Mesothelial cell of epicardium (in vitro differentiated cells): ENCODE results near the gene HYAL1. TPM values are rescaled to one million over a fixed set of nuclear protein-coding genes. Genes with fewer than 3 reads are reported as not detected.

ENCODE experiments used
- DNase-seq, 2 experiments: peaks; one replicate each; pipeline ENCODE4 v3.0.0; 2021; ENCODE audit warnings: low spot score in 2 of 2; ENCODE audit not compliant: unreplicated experiment in 2 of 2
- H3K27ac Mint-ChIP-seq: 2 replicates; pipeline ENCODE4 v1.8.0; 2021; ENCODE audit warnings: mixed read lengths
- H3K27me3 Mint-ChIP-seq: 2 replicates; pipeline ENCODE4 v1.8.0; 2021; ENCODE audit warnings: low read depth, mixed read lengths
- H3K36me3 Mint-ChIP-seq: 2 replicates; pipeline ENCODE4 v1.8.0; 2021; ENCODE audit warnings: mixed read lengths
- H3K4me1 Mint-ChIP-seq: 2 replicates; pipeline ENCODE4 v1.8.0; 2021; ENCODE audit warnings: mixed read lengths
- H3K4me3 Mint-ChIP-seq: 2 replicates; pipeline ENCODE4 v1.8.0; 2021; ENCODE audit warnings: mild to moderate bottlenecking, moderate library complexity, mixed read lengths
- H3K9me3 Mint-ChIP-seq: 2 replicates; pipeline ENCODE4 v1.8.0; 2021; ENCODE audit warnings: mixed read lengths
- total RNA-seq: library from RNA; stranded (reverse); gene quantifications from 3 replicates; pipeline ENCODE4 v1.2.1, GENCODE V29; 2021
- TF ChIP-seq, protein P1 (sequence below): fragments of 200-600 bp; sonication (generic); IDR thresholded peaks from one replicate; pipeline ENCODE4 v1.5.0; 2021; ENCODE audit warnings: antibody characterized with exemption; ENCODE audit not compliant: unreplicated experiment

The HYAL1 gene
- total RNA-seq, 1 donor from 2014 or later = 2.7 TPM

DNA sequence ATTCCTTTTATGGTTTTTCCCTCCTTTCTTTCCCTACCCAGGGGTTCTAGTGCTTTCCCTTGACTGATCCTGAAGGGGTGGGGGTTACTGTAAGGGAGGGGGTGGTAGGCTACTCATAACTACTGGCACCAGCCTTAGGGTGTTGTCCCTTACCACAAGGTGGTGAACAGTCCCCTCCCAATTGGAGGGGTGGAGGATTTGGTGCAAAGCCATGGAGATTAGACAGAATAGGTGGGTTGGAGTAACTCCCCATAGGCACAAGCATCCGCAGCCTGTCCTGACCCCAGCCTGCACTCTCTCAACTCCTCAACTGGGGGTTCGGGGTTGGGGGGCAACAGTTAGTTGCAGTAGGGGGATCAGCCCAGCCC, 21.7 kb upstream of the HYAL1 start:
- TF ChIP-seq, protein P1, sequence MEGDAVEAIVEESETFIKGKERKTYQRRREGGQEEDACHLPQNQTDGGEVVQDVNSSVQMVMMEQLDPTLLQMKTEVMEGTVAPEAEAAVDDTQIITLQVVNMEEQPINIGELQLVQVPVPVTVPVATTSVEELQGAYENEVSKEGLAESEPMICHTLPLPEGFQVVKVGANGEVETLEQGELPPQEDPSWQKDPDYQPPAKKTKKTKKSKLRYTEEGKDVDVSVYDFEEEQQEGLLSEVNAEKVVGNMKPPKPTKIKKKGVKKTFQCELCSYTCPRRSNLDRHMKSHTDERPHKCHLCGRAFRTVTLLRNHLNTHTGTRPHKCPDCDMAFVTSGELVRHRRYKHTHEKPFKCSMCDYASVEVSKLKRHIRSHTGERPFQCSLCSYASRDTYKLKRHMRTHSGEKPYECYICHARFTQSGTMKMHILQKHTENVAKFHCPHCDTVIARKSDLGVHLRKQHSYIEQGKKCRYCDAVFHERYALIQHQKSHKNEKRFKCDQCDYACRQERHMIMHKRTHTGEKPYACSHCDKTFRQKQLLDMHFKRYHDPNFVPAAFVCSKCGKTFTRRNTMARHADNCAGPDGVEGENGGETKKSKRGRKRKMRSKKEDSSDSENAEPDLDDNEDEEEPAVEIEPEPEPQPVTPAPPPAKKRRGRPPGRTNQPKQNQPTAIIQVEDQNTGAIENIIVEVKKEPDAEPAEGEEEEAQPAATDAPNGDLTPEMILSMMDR = no peak
- DNase-seq = no peak
- H3K27ac Mint-ChIP-seq = no peak overlapping the region
- no peaks in the 10 kb centered on the region for H3K9me3 Mint-ChIP-seq
- no peak overlapping the region for H3K4me3 Mint-ChIP-seq
- no peaks in the 10 kb centered on the region for H3K27me3 Mint-ChIP-seq
- peaks cover 33% of the 10 kb centered on the region for H3K4me1 Mint-ChIP-seq
- no peaks in the 10 kb centered on the region for H3K36me3 Mint-ChIP-seq

DNA sequence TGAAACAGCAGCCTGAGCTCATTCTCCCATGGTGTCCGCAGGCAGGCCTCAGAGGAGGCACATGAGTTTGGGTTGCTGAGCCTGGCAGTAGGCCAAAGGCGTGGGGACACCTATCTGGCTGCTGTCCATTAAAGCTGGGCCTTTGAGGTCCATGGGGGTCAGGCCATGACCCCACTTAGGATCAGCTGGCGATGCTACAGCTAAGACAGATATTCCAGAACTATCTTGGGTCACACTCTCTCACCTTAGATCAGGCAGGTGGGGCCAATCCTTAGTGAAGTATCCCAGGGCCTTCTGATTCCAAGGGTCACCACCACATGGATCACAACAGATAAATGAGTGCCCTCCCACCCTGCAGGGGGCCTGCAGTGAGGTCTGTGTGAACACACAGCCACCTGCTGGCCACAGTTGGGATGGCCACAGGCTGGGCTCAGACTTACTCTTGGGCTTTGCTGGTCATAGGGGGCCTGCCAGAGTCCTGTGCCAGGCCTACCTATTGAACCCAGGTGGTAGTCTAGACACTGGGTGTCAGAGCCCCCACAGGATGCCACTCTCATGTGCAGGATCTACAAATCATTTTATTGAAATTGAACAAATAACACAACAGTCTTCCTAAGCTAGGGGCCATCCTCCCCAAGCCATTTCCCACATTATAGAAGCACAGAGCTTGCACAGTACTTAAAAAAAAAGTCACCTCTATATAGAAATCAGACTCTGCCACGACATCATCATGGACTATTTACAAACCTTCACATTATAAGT, 21.2 kb upstream of the HYAL1 start:
- TF ChIP-seq, protein P1 = peak; percentile 83
- peak in 1 of 2 experiments; percentile 76 for DNase-seq
- no peaks in the 10 kb centered on the region for H3K27me3 Mint-ChIP-seq
- peaks cover 38% of the 10 kb centered on the region for H3K4me1 Mint-ChIP-seq
- peak overlapping the region; percentile 14 for H3K4me3 Mint-ChIP-seq
- peak overlapping the region; percentile 40 for H3K27ac Mint-ChIP-seq
- no peaks in the 10 kb centered on the region for H3K36me3 Mint-ChIP-seq
- no peaks in the 10 kb centered on the region for H3K9me3 Mint-ChIP-seq

DNA sequence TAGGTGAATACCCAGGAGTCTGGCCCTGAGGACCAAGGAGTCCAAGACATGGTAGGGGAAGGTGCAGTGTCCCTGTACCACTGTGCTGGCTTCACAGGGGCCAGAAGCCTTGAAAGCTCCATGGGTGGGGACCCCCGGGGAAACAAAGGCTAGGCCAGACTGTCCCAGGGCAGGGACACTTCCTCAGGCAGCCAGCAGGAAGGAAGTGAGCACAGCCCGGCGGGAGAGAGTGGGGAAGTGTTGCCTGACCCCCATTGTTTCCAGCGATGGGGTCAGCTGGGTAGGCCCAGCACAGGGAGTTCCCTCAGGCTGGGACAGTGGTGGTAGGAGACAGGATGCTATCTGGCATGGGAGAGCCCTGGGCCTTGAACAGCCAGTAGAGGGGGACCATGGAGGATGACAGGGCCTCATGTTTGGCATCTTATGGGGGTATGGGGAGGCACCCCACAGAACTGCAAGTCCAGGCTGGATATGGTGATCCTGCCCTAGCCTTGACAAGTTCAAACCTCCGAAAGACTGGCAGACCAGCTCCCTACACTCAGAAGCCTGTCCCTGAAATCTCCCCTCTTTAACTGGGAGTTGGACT, 20.3 kb upstream of the HYAL1 start:
- H3K4me1 Mint-ChIP-seq = peaks cover 47% of the 10 kb centered on the region
- H3K36me3 Mint-ChIP-seq = peaks cover 2% of the 10 kb centered on the region
- H3K4me3 Mint-ChIP-seq = no peak overlapping the region
- no peaks in the 10 kb centered on the region for H3K9me3 Mint-ChIP-seq
- no peaks in the 10 kb centered on the region for H3K27me3 Mint-ChIP-seq
- DNase-seq = no peak
- TF ChIP-seq, protein P1 = no peak
- H3K27ac Mint-ChIP-seq = no peak overlapping the region

DNA sequence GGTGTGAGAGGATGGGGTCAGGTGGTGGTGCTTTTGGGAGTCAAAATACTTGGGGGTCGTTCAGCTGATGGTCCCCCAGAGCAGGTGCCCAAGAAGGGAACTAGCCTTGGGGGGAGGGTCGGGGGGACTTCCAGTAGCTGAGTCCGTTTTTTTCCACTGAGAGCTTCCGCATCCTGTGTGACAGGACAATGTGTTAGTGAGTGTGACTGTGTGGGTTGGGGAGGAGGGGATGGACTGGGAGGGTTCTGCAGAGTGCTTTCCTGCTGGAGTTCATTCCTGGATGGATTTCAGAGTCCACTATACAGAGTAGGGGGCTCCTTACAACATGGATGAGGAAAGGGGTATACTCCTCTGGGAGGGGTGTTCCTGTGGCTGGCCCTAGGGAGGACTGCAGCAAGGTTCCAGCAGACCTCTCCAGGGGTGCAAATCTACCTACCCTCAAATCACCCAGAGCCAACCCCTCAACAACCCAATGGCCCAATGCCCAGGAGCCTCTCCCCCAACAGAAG, 19.8 kb upstream of the HYAL1 start:
- Mint-ChIP-seq H3K4me3 (no peak overlapping the region), H3K27ac (no peak overlapping the region), H3K4me1 (peaks cover 46% of the 10 kb centered on the region), H3K27me3 (no peaks in the 10 kb centered on the region), H3K36me3 (peaks cover 5% of the 10 kb centered on the region), H3K9me3 (no peaks in the 10 kb centered on the region)
- no peak for DNase-seq
- TF ChIP-seq, protein P1 = no peak

DNA sequence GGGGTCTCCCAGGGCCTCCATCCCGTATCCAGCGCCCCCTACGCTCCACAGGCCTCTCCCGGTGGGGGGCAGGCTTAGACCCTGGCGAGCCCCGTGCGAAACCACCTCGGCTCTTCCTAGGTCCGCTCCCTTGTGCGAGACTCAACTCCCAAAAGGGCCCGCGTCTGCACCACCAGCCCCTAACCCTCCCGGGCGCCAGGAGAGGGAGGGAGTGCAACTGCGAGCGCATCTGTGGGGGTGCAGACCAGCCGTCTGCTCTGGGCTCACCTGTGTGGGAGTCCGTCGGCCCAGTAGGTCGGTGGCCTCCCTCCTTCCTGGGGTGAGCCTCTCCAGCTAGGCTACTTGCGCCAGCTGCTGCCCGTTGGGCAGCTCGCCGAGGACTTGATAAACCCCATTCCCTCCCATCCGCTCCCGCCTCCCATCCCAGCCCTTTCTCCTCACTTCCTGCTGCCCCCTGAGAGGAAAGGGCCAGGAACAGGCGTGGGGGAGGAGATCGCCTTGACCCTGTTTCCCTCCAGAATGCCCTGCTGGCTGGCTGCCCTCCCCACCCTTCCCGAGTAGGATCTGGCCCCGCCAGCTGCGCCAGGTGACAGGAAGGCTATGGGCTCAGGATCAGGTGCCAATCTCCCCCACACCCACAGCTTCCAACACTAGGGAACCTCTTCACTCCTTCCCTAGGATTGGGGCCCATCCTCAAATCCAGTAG, 19.2 kb upstream of the HYAL1 start, which contains the start of gene HYAL2:
Gene HYAL2 (minus strand): TSS at position 360 of the 706 bp plus-strand sequence. CDS start 2,256 bp downstream, outside the sequence.
- peaks cover 49% of the 10 kb centered on the region for H3K4me1 Mint-ChIP-seq
- H3K27ac Mint-ChIP-seq = peak within 1 kb of the TSS; percentile 95
- H3K27me3 Mint-ChIP-seq = no peaks in the 10 kb centered on the region
- TF ChIP-seq, protein P1 = no peak
- no peaks in the 10 kb centered on the region for H3K9me3 Mint-ChIP-seq
- no peak for DNase-seq
- H3K36me3 Mint-ChIP-seq = peaks cover 5% of the 10 kb centered on the region
- H3K4me3 Mint-ChIP-seq = peak within 1 kb of the TSS; percentile 81
